Mesothelial cell of epicardium (in vitro differentiated cells): ENCODE measurements around the gene CPSF2. TPM values are rescaled to one million over a fixed set of nuclear protein-coding genes. Genes with fewer than 3 reads are reported as not detected.
"Not testable (repeated sequence)": the region's sequence is repeated elsewhere in the genome, so short reads cannot be mapped to it uniquely, and the experiment has no call there.

Experiments
- DNase-seq, 2 experiments: peaks; one replicate each; pipeline ENCODE4 v3.0.0; 2021; ENCODE audit warnings: low spot score in 2 of 2; ENCODE audit not compliant: unreplicated experiment in 2 of 2
- H3K27ac Mint-ChIP-seq: 2 replicates; pipeline ENCODE4 v1.8.0; 2021; ENCODE audit warnings: mixed read lengths
- H3K27me3 Mint-ChIP-seq: 2 replicates; pipeline ENCODE4 v1.8.0; 2021; ENCODE audit warnings: low read depth, mixed read lengths
- H3K36me3 Mint-ChIP-seq: 2 replicates; pipeline ENCODE4 v1.8.0; 2021; ENCODE audit warnings: mixed read lengths
- H3K4me1 Mint-ChIP-seq: 2 replicates; pipeline ENCODE4 v1.8.0; 2021; ENCODE audit warnings: mixed read lengths
- H3K4me3 Mint-ChIP-seq: 2 replicates; pipeline ENCODE4 v1.8.0; 2021; ENCODE audit warnings: mild to moderate bottlenecking, moderate library complexity, mixed read lengths
- H3K9me3 Mint-ChIP-seq: 2 replicates; pipeline ENCODE4 v1.8.0; 2021; ENCODE audit warnings: mixed read lengths
- CTCF ChIP-seq: fragments of 200-600 bp; sonication (generic); IDR thresholded peaks from one replicate; pipeline ENCODE4 v1.5.0; 2021; ENCODE audit warnings: antibody characterized with exemption; ENCODE audit not compliant: unreplicated experiment
- total RNA-seq: library from RNA; stranded (reverse); gene quantifications from 3 replicates; pipeline ENCODE4 v1.2.1, GENCODE V29; 2021

The CPSF2 gene
- total RNA-seq, 1 donor from 2014 or later: 58.1 TPM

GRCh38 chr14:92203116-92203515 lies 81.3 kb downstream of the CPSF2 start:
- Mint-ChIP-seq H3K27ac (no peak overlapping the region), H3K4me1 (no peaks in the 10 kb centered on the region), H3K27me3 (peaks cover 52% of the 10 kb centered on the region), H3K4me3 (no peak overlapping the region), H3K36me3 (no peaks in the 10 kb centered on the region), H3K9me3 (peaks cover 4% of the 10 kb centered on the region)
- no peak for DNase-seq
- no peak for TF ChIP-seq CTCF

- H3K27ac Mint-ChIP-seq: no peak overlapping the region
- H3K27me3 Mint-ChIP-seq: peaks cover 47% of the 10 kb centered on the region
Observed at GRCh38 chr14:92204792-92205191, 83.0 kb downstream of the CPSF2 start.

GRCh38 chr14:92207012-92207927 lies 85.5 kb downstream of the CPSF2 start:
- Mint-ChIP-seq H3K27ac (no peak overlapping the region), H3K27me3 (peaks cover 30% of the 10 kb centered on the region), H3K9me3 (peaks cover 4% of the 10 kb centered on the region), H3K36me3 (no peaks in the 10 kb centered on the region), H3K4me1 (no peaks in the 10 kb centered on the region), H3K4me3 (no peak overlapping the region)
- TF ChIP-seq CTCF: no peak
- DNase-seq: no peak

More at GRCh38 chr14:92204792-92205191, 83.0 kb downstream of the CPSF2 start:
- no peak for DNase-seq
- Mint-ChIP-seq H3K36me3 (no peaks in the 10 kb centered on the region), H3K4me1 (no peaks in the 10 kb centered on the region), H3K4me3 (no peak overlapping the region), H3K9me3 (peaks cover 4% of the 10 kb centered on the region)
- no peak for TF ChIP-seq CTCF

DNA sequence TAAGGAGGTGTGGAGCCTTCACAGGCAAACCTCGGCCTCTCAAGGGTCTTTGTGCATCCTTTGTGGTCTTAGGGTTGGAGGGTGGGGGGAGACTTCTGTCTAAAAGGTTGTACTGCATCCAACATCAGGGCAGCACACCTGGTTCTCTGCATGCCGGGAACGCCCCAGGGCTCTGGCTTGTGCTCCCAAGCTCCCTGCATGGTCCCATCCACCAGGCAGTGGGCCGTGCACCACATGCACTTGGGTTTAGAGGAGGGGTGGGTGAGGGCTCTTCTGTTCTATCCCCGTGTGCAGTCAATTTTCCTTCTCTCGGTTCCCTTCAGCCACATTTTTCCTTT lies 86.1 kb downstream of the CPSF2 start:
- no peak for DNase-seq
- Mint-ChIP-seq H3K27ac (no peak overlapping the region), H3K4me3 (no peak overlapping the region), H3K27me3 (peaks cover 24% of the 10 kb centered on the region), H3K4me1 (no peaks in the 10 kb centered on the region), H3K36me3 (no peaks in the 10 kb centered on the region), H3K9me3 (peaks cover 4% of the 10 kb centered on the region)
- no peak for TF ChIP-seq CTCF

GRCh38 chr14:92209141-92209540 lies 87.4 kb downstream of the CPSF2 start:
- Mint-ChIP-seq H3K27me3 (peaks cover 15% of the 10 kb centered on the region), H3K36me3 (no peaks in the 10 kb centered on the region), H3K4me1 (no peaks in the 10 kb centered on the region), H3K4me3 (no peak overlapping the region), H3K9me3 (peaks cover 4% of the 10 kb centered on the region), H3K27ac (no peak overlapping the region)
- TF ChIP-seq CTCF: no peak
- DNase-seq: no peak

DNA sequence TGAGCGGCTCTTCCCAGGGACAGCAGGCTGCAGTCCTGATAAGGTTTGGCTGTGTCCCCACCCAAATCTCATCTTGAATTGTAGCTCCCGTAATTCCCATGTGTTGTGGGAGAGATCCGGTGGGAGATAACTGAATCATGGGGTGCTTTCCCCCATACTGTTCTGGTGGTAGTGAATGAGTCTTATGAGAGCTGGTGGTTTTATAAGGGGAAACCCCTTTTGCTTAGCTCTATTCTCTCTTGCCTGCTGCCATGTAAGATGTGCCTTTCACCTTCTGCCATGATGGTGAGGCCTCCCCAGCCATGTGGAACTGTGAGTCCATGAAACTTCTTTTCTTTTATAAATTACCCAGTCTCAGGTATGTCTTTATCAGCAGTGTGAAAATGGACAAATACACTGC lies 91.4 kb downstream of the CPSF2 start:
- H3K4me3 Mint-ChIP-seq, H3K4me1 Mint-ChIP-seq, H3K36me3 Mint-ChIP-seq, H3K27ac Mint-ChIP-seq, DNase-seq, H3K9me3 Mint-ChIP-seq: not testable (repeated sequence)
- H3K27me3 Mint-ChIP-seq: peaks cover 15% of the 10 kb centered on the region
